ENCODE data around the gene LRMDA. TPM values are rescaled to one million over a fixed set of nuclear protein-coding genes. Genes with fewer than 3 reads are reported as not detected.

The LRMDA gene
- total and polyA plus RNA-seq, 2 donors (not counting 1 experiment from before 2014, with no cell fraction given), result 0.12 TPM; not detected in 1

DNA sequence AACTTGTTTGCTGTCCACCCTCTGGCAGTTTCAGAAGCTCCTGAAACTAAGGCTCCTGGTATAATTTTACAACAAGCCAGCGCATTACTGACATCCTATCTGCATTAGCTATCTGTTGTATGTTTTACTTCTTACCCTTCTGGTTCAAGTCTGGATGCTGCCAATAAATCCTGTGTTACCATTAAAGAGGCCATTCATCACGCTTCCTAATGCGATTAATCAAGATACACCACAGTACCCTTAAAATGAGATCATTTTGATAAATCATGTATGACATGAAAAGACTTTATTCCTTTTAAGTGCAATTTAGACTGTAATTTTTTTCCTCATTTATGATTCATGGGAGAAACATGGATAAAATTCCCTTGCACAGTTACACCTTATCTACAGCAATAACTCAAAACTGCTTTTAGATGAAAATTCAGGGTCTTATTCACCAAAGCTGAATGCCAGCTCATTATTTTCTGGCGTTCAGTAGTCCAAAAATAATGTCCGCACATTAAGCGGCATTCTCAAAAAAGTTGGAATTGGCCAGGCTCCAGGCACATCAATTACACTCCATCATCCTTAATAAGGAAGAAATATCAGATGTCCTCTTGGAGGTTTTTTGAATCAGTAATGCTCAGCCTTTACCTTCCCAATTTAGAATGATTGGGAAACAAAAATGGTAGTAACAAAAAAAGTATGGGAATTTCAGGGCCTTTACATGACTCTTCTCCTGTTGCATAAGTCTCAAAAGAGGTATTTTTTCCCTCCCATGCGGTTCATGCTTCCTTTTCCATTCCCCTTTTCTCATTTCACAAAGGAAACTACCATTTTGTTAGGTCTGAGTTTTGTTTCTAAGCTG is 878.5 kb downstream of the LRMDA start:
- ChIA-PET POLR2A (no interaction called here), CTCF (no interaction called here)
- Histone ChIP-seq H3K36me3 (replicated peaks in 1 of 2; ENCODE audit: control extremely low read depth in 1 of 2, control insufficient read depth in 1 of 2, extremely low read depth in 1 of 2, insufficient read depth in 2 of 2, low read length in 1 of 2) (no peaks in the 10 kb centered on the region), H3K79me2 (ENCODE audit: control insufficient read depth, insufficient read depth, low read length) (no peaks in the 10 kb centered on the region), H3K9ac (ENCODE audit: low read length) (no peak overlapping the region), H2AFZ (ENCODE audit: insufficient read depth, low read depth, low read length, poor library complexity, severe bottlenecking) (no peak overlapping the region), H3K4me3 (ENCODE audit: control extremely low read depth in 1 of 5, extremely low read depth in 1 of 5, insufficient read depth in 1 of 5, low read depth in 2 of 5, low read length in 4 of 5) (no peak overlapping the region), H3K4me1 (ENCODE audit: control insufficient read depth in 2 of 2, insufficient read depth in 2 of 2, low read length in 2 of 2) (no peaks in the 10 kb centered on the region), H3K9me3 (ENCODE audit: control extremely low read depth in 1 of 3, control insufficient read depth in 2 of 3, insufficient read depth in 1 of 3, low read length in 2 of 3) (no peaks in the 10 kb centered on the region), H4K20me1 (ENCODE audit: control insufficient read depth, insufficient read depth, low read length, poor library complexity, severe bottlenecking) (no peaks in the 10 kb centered on the region), H3K4me2 (replicated peaks; ENCODE audit: low read depth, low read length, poor library complexity, severe bottlenecking) (no peak overlapping the region), H3K27ac (ENCODE audit: low read length in 2 of 2) (no peak overlapping the region), H3K27me3 (replicated peaks in 1 of 4; ENCODE audit: control extremely low read depth in 1 of 4, control insufficient read depth in 3 of 4, insufficient read depth in 4 of 4, low read length in 3 of 4) (no peaks in the 10 kb centered on the region)
- WGBS (ENCODE audit: insufficient coverage), result 100% methylated on average over 1 of the region's 7 CpGs
- Mint-ChIP-seq H3K27me3 (peaks cover 6% of the 10 kb centered on the region), H3K4me1 (no peaks in the 10 kb centered on the region), H3K27ac (no peak overlapping the region), H3K4me3 (no peak overlapping the region), H3K9me3 (ENCODE audit: insufficient read depth) (no peaks in the 10 kb centered on the region)
- TF ChIP-seq EZH2 (IDR thresholded peaks at IDR 0.05; ENCODE audit: borderline replicate concordance, insufficient read depth, low read depth, low read length, poor library complexity, severe bottlenecking), result no peak
- TF ChIP-seq, protein P1, sequence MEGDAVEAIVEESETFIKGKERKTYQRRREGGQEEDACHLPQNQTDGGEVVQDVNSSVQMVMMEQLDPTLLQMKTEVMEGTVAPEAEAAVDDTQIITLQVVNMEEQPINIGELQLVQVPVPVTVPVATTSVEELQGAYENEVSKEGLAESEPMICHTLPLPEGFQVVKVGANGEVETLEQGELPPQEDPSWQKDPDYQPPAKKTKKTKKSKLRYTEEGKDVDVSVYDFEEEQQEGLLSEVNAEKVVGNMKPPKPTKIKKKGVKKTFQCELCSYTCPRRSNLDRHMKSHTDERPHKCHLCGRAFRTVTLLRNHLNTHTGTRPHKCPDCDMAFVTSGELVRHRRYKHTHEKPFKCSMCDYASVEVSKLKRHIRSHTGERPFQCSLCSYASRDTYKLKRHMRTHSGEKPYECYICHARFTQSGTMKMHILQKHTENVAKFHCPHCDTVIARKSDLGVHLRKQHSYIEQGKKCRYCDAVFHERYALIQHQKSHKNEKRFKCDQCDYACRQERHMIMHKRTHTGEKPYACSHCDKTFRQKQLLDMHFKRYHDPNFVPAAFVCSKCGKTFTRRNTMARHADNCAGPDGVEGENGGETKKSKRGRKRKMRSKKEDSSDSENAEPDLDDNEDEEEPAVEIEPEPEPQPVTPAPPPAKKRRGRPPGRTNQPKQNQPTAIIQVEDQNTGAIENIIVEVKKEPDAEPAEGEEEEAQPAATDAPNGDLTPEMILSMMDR (IDR thresholded peaks at IDR 0.05), result no peak
- DNase-seq (no peak), ATAC-seq (ENCODE audit: low read depth) (no peak)
- intact Hi-C loops (cut with micrococcal nuclease), result no loop called here

DNA sequence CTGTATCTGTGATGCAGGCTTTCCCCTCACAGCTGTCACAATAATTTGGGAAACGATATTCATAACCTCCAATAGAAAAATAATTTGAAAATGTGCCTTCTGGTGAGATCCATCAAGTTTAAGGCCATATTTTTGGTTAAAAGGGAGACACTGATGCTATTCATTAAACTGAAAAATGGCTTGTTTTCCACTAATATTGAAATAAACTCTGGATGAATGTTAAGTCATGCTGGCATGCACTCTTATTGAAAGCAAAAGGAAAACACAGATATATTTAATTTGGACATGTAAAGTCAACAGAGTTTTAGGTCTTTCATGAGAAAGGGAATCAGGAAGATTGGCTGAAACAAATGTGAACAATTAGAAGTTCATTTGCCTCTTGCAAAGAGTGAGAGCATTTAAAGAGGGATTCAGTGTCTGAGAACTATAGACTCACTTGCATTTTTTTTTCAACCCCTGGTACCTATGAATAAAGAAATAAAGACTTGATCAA is 879.2 kb downstream of the LRMDA start:
- TF ChIP-seq, protein P1 (IDR thresholded peaks at IDR 0.05), result no peak
- TF ChIP-seq EZH2 (IDR thresholded peaks at IDR 0.05; ENCODE audit: borderline replicate concordance, insufficient read depth, low read depth, low read length, poor library complexity, severe bottlenecking), result no peak
- Histone ChIP-seq H3K4me3 (ENCODE audit: control extremely low read depth in 1 of 5, extremely low read depth in 1 of 5, insufficient read depth in 1 of 5, low read depth in 2 of 5, low read length in 4 of 5) (no peak overlapping the region), H2AFZ (ENCODE audit: insufficient read depth, low read depth, low read length, poor library complexity, severe bottlenecking) (no peak overlapping the region), H3K36me3 (replicated peaks in 1 of 2; ENCODE audit: control extremely low read depth in 1 of 2, control insufficient read depth in 1 of 2, extremely low read depth in 1 of 2, insufficient read depth in 2 of 2, low read length in 1 of 2) (no peaks in the 10 kb centered on the region), H3K27me3 (replicated peaks in 1 of 4; ENCODE audit: control extremely low read depth in 1 of 4, control insufficient read depth in 3 of 4, insufficient read depth in 4 of 4, low read length in 3 of 4) (no peaks in the 10 kb centered on the region), H4K20me1 (ENCODE audit: control insufficient read depth, insufficient read depth, low read length, poor library complexity, severe bottlenecking) (no peaks in the 10 kb centered on the region), H3K79me2 (ENCODE audit: control insufficient read depth, insufficient read depth, low read length) (no peaks in the 10 kb centered on the region), H3K4me2 (replicated peaks; ENCODE audit: low read depth, low read length, poor library complexity, severe bottlenecking) (no peak overlapping the region), H3K9ac (ENCODE audit: low read length) (no peak overlapping the region), H3K4me1 (ENCODE audit: control insufficient read depth in 2 of 2, insufficient read depth in 2 of 2, low read length in 2 of 2) (no peaks in the 10 kb centered on the region), H3K9me3 (ENCODE audit: control extremely low read depth in 1 of 3, control insufficient read depth in 2 of 3, insufficient read depth in 1 of 3, low read length in 2 of 3) (peaks cover 0 to 4% (median 0%) of the 10 kb centered on the region in 3 donors), H3K27ac (ENCODE audit: low read length in 2 of 2) (no peak overlapping the region)
- Mint-ChIP-seq H3K9me3 (ENCODE audit: insufficient read depth) (no peaks in the 10 kb centered on the region), H3K4me1 (no peaks in the 10 kb centered on the region), H3K4me3 (no peak overlapping the region), H3K27ac (no peak overlapping the region), H3K27me3 (peaks cover 6% of the 10 kb centered on the region)
- ChIA-PET CTCF (no interaction called here), POLR2A (no interaction called here)
- ATAC-seq (ENCODE audit: low read depth), result no peak
- no peak for DNase-seq
- WGBS (ENCODE audit: insufficient coverage), result no CpG with 5 or more reads among the region's 1 CpG
- intact Hi-C loops (cut with micrococcal nuclease), result no loop called here
